DND-41 (cell line): ENCODE measurements around the gene PLXDC1.

Experiments
- ATAC-seq: fragments of 200-7000 bp; cut with Tn5 transposase; 3 replicates; pipeline ENCODE4 v1.9.1; 2021; ENCODE audit warnings: low read depth; ENCODE audit not compliant: insufficient read depth
- DNase-seq: peaks from one replicate; pipeline ENCODE4 v3.0.0-alpha.2; 2020
- H2AFZ ChIP-seq: 2 replicates; pipeline ENCODE4 v1.6.0; 2012; ENCODE audit warnings: low read depth, low read length
- H3K27ac ChIP-seq: 2 replicates; pipeline ENCODE4 v1.5.1; 2012; ENCODE audit warnings: low read length, inconsistent platforms
- H3K27me3 ChIP-seq: fragments of 200-600 bp; sonication (generic); 2 replicates; pipeline ENCODE4 v1.6.0; 2012; ENCODE audit warnings: low read length, mild to moderate bottlenecking, inconsistent platforms; ENCODE audit not compliant: insufficient read depth, poor library complexity
- H3K36me3 ChIP-seq: 2 replicates; pipeline ENCODE4 v1.5.1; 2012; ENCODE audit warnings: low read length, inconsistent platforms; ENCODE audit not compliant: insufficient read depth
- H3K4me1 ChIP-seq: 2 replicates; pipeline ENCODE4 v1.5.1; 2012; ENCODE audit warnings: mild to moderate bottlenecking, low read length; ENCODE audit not compliant: insufficient read depth
- H3K4me2 ChIP-seq: 2 replicates; pipeline ENCODE4 v1.6.0; 2012; ENCODE audit warnings: mild to moderate bottlenecking, moderate library complexity, low read length, inconsistent platforms; ENCODE audit not compliant: insufficient read depth
- H3K4me3 ChIP-seq, 2 experiments: fragments of 200-600 bp in 1 of 2; shearing (Covaris generic) in 1 of 2; 2 replicates each; pipeline ENCODE4 v1.5.1; 2012 to 2016; ENCODE audit warnings: inconsistent platforms in 2 of 2, low read length in 2 of 2, mild to moderate bottlenecking in 2 of 2, low read depth in 1 of 2, moderate library complexity in 1 of 2
- H3K79me2 ChIP-seq: 2 replicates; pipeline ENCODE4 v1.6.0; 2012; ENCODE audit warnings: low read length, inconsistent platforms; ENCODE audit not compliant: insufficient read depth
- H3K9ac ChIP-seq: 2 replicates; pipeline ENCODE4 v1.6.0; 2012; ENCODE audit warnings: low read depth, mild to moderate bottlenecking, inconsistent platforms, low read length, moderate library complexity
- H3K9me3 ChIP-seq: 2 replicates; pipeline ENCODE4 v1.5.1; 2012; ENCODE audit warnings: low read length, moderate library complexity, mild to moderate bottlenecking, inconsistent platforms; ENCODE audit not compliant: insufficient read depth, severe bottlenecking
- H4K20me1 ChIP-seq: 2 replicates; pipeline ENCODE4 v1.6.0; 2012; ENCODE audit warnings: low read length; ENCODE audit not compliant: insufficient read depth
- CTCF ChIP-seq: IDR thresholded peaks from 2 replicates; pipeline ENCODE4 v1.5.1; 2012; ENCODE audit warnings: borderline replicate concordance, low read length, moderate library complexity, mild to moderate bottlenecking; ENCODE audit not compliant: poor library complexity, severe bottlenecking; ENCODE audit errors: extremely low read depth
- EZH2 ChIP-seq: IDR thresholded peaks from 3 replicates; pipeline ENCODE4 v1.6.1; 2012; ENCODE audit warnings: borderline replicate concordance, low read depth, mild to moderate bottlenecking, moderate library complexity, low read length, inconsistent platforms; ENCODE audit not compliant: severe bottlenecking

The PLXDC1 gene

GRCh38 chr17:39110435-39111136, 40.9 kb downstream of the PLXDC1 start:
- Histone ChIP-seq H3K27ac (no peak overlapping the region), H3K36me3 (no peaks in the 10 kb centered on the region), H3K4me1 (no peaks in the 10 kb centered on the region), H3K4me3 (no peak overlapping the region), H2AFZ (no peak overlapping the region), H3K79me2 (no peaks in the 10 kb centered on the region), H3K4me2 (no peak overlapping the region), H3K27me3 (no peaks in the 10 kb centered on the region), H4K20me1 (no peaks in the 10 kb centered on the region), H3K9ac (no peak overlapping the region), H3K9me3 (no peaks in the 10 kb centered on the region)
- no peak for TF ChIP-seq CTCF
- TF ChIP-seq EZH2: no peak
- ATAC-seq: no peak
- no peak for DNase-seq

- no peaks in the 10 kb centered on the region for H3K27me3 ChIP-seq
- no peak for ATAC-seq
- no peaks in the 10 kb centered on the region for H3K36me3 ChIP-seq
Observed at GRCh38 chr17:39108461-39109375, 42.7 kb downstream of the PLXDC1 start.

GRCh38 chr17:39107973-39108372, 43.5 kb downstream of the PLXDC1 start:
- TF ChIP-seq CTCF (no peak), EZH2 (no peak)
- no peaks in the 10 kb centered on the region for H3K79me2 ChIP-seq
- DNase-seq (no peak), ATAC-seq (no peak)
- H3K4me1 ChIP-seq: no peaks in the 10 kb centered on the region
- H3K27ac ChIP-seq: no peak overlapping the region
- no peak overlapping the region for H3K9ac ChIP-seq
- H3K27me3 ChIP-seq: no peaks in the 10 kb centered on the region
- no peak overlapping the region for H3K4me3 ChIP-seq
- no peaks in the 10 kb centered on the region for H4K20me1 ChIP-seq
- no peak overlapping the region for H3K4me2 ChIP-seq
- no peaks in the 10 kb centered on the region for H3K9me3 ChIP-seq
- no peaks in the 10 kb centered on the region for H3K36me3 ChIP-seq
- H2AFZ ChIP-seq: no peak overlapping the region

More at GRCh38 chr17:39108461-39109375, 42.7 kb downstream of the PLXDC1 start:
- Histone ChIP-seq H3K9me3 (no peaks in the 10 kb centered on the region), H3K27ac (no peak overlapping the region), H3K4me2 (no peak overlapping the region), H3K4me1 (no peaks in the 10 kb centered on the region), H3K4me3 (no peak overlapping the region), H2AFZ (no peak overlapping the region), H3K79me2 (no peaks in the 10 kb centered on the region), H4K20me1 (no peaks in the 10 kb centered on the region), H3K9ac (no peak overlapping the region)
- DNase-seq: no peak
- TF ChIP-seq EZH2: no peak
- TF ChIP-seq CTCF: no peak
